NCI-H1694 (cell line): ENCODE results near the gene PHACTR4.
"Not testable (repeated sequence)": the region's sequence is repeated elsewhere in the genome, so short reads cannot be mapped to it uniquely, and the experiment has no call there.

Experiments
- DNase-seq: peaks from one replicate; lab custom pipeline; 2025; lab: John Stamatoyannopoulos, UW

The PHACTR4 gene

GRCh38 chr1:28371010-28371377, 1.5 kb downstream of the PHACTR4 start:
- no peak for DNase-seq

GRCh38 chr1:28373450-28373849, 3.9 kb downstream of the PHACTR4 start:
- not testable (repeated sequence) for DNase-seq

GRCh38 chr1:28374297-28374696, 4.8 kb downstream of the PHACTR4 start:
- DNase-seq: no peak

- DNase-seq: not testable (repeated sequence)
These were observed 6.1 kb downstream of the PHACTR4 start for GRCh38 chr1:28375598-28375997.

GRCh38 chr1:28376195-28376594, 6.7 kb downstream of the PHACTR4 start:
- not testable (repeated sequence) for DNase-seq

- DNase-seq: no peak
These were observed 9.4 kb downstream of the PHACTR4 start for GRCh38 chr1:28378906-28379305.

GRCh38 chr1:28380394-28380793, 10.9 kb downstream of the PHACTR4 start:
- no peak for DNase-seq

GRCh38 chr1:28383785-28384184, 14.2 kb downstream of the PHACTR4 start:
- not testable (repeated sequence) for DNase-seq

- DNase-seq: no peak
These were observed 22.6 kb downstream of the PHACTR4 start for GRCh38 chr1:28392027-28392652.

- no peak for DNase-seq
These were observed 24.6 kb downstream of the PHACTR4 start for GRCh38 chr1:28394136-28394535.

- DNase-seq: no peak
These were observed 25.6 kb downstream of the PHACTR4 start for GRCh38 chr1:28395181-28395580.

- no peak for DNase-seq
These were observed 32.2 kb downstream of the PHACTR4 start for GRCh38 chr1:28401760-28402159.

GRCh38 chr1:28409090-28409489, 39.5 kb downstream of the PHACTR4 start:
- DNase-seq: no peak

GRCh38 chr1:28411656-28412055, 42.1 kb downstream of the PHACTR4 start:
- no peak for DNase-seq

- DNase-seq: no peak
These were observed 43.2 kb downstream of the PHACTR4 start for GRCh38 chr1:28412731-28413130.

- no peak for DNase-seq
These were observed 47.1 kb downstream of the PHACTR4 start for GRCh38 chr1:28416509-28417194.

- DNase-seq: no peak
These were observed 47.9 kb downstream of the PHACTR4 start for GRCh38 chr1:28417441-28417922.

- no peak for DNase-seq
These were observed 48.5 kb downstream of the PHACTR4 start for GRCh38 chr1:28417926-28418637.

- DNase-seq: no peak
These were observed 52.2 kb downstream of the PHACTR4 start for GRCh38 chr1:28421744-28422143.

GRCh38 chr1:28426831-28427230, 57.3 kb downstream of the PHACTR4 start:
- no peak for DNase-seq

GRCh38 chr1:28428012-28428411, 58.5 kb downstream of the PHACTR4 start:
- DNase-seq: no peak

GRCh38 chr1:28428990-28429520, 59.5 kb downstream of the PHACTR4 start:
- no peak for DNase-seq
